H4 (cell line): ENCODE data around the gene RBL1. TPM values are rescaled to one million over a fixed set of nuclear protein-coding genes. Genes with fewer than 3 reads are reported as not detected.
A peak's percentile ranks its signal among the peaks of the same experiment; 100 is the strongest.
"Not testable (repeated sequence)": the region's sequence is repeated elsewhere in the genome, so short reads cannot be mapped to it uniquely, and the experiment has no call there.

ENCODE experiments used
- DNase-seq: peaks from one replicate; pipeline ENCODE4 v3.0.0-alpha.2; 2015; ENCODE audit warnings: low spot score
- total RNA-seq: library from RNA; depleted of rRNA; stranded (reverse); fragments of >200 nt; shearing (Covaris generic); gene quantifications from 2 replicates; pipeline ENCODE4 v1.2.3, GENCODE V29; 2014

RBL1 gene
- total RNA-seq, 1 experiment from 2014 or later: 6.8 TPM

GRCh38 chr20:36992802-36993334 lies 102.9 kb downstream of the RBL1 start:
- no peak for DNase-seq

GRCh38 chr20:36991703-36992102 lies 104.1 kb downstream of the RBL1 start:
- no peak for DNase-seq

- no peak for DNase-seq
Measured at GRCh38 chr20:36989797-36990196, 106.0 kb downstream of the RBL1 start.

GRCh38 chr20:36988494-36988966 lies 107.3 kb downstream of the RBL1 start:
- no peak for DNase-seq

DNA sequence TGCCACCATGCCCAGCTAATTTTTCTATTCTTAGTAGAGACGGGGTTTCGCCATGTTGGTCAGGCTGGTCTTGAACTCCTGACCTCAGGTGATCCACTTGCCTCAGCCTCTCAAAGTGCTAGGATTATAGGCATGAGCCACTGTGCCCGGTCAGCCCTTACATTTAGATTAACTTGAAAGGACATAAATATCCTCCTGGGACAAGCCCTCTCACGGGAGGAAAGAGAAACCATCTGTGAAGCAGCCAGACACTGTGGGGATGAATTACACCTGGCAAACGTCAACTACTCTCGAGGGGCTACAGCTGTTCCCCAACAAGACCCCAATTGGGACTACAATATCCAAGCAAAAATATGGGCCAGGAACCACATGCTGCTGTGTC lies 111.5 kb downstream of the RBL1 start:
- DNase-seq: no peak

DNA sequence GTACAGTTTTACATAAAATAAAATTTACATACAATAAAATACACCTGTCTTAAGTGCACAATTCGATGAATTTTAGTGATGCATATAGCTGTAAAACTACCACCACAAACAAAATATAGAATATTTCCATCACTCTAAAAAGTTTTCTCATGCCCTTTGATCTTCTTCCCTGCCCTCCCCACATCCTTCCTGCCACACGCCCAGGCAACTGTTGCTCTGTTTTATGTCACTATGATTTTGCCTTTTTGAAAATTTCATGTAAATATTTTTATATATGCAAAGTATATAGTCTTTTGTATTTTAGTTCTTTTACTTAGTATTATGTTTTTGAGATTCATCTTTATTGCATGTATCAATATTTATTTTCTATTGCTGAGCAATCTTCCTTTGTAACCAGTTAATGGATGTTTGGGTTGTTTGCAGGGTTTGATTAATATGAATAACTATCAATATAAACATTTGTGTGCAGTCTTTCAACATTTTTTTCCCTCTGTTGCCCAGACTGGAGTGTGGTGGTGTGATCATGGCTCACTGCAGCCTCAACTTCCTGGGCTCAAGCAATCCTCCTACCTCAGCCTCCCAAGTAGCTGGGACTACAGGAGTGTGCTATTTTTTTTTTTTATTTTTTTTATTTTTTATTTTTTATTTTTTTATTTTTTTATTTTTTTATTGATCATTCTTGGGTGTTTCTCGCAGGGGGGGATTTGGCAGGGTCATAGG lies 120.5 kb downstream of the RBL1 start:
- DNase-seq: no peak

DNA sequence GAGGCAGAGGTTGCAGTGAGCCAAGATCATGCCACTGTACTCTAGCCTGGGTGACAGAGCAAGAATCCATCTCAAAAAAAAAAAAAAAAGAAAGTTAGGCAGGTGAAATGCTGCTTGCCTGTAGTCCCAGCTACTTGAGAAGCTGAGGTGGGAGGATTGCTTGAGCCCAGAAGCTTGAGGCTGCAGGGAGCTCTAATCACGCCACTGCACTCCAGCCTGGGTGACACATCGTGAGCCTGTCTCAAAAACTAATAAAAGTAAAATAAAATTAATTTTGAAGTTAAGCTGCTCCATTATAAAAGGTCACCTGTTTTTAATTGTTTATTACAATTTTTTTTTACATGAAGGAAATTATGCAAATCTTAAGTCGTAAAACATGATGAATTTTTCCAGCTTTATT lies 121.1 kb downstream of the RBL1 start:
- DNase-seq: no peak

GRCh38 chr20:36971103-36971502 lies 124.7 kb downstream of the RBL1 start:
- DNase-seq: no peak

- no peak for DNase-seq
Measured at GRCh38 chr20:36969478-36970186, 126.2 kb downstream of the RBL1 start.

DNA sequence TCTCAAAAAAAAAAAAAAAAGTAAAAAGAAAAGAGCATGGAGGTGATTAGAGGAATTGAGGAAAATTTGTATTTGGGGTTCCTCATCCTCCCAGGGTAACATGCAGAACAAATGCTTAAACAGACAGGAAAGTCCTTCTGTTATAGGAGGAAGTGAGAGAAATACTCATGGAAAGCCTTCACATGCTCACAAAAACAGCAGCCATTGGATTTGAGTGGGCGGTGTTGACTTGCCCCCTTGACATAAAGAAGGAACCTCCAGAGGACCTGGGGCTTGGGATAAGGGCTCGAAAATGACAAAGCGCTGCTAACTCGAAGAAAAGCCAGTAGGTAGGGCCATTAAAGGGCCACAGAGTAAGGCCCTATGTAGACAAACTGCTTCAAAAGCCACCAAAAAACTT lies 126.7 kb downstream of the RBL1 start:
- DNase-seq: no peak

GRCh38 chr20:36967636-36968035 lies 128.2 kb downstream of the RBL1 start:
- DNase-seq: no peak

DNA sequence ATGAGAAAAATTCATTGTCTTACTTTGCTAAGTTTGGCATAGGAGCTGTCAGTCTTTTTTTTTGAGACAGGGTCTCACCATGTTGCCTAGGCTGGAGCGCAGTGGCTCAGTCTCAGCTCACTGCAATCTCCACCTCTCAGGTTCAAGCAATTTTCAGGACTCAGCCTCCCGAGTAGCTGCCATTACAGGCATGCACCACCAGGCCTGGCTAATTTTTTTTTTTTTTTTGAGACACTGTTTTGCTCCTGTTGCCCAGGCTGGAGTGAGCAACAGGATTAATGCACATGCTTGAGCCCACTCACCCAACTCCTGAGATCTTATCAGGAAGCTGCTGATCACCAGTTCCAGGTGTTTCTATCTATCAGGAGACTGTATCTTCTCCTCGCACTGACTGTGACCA lies 128.8 kb downstream of the RBL1 start:
- not testable (repeated sequence) for DNase-seq

- not testable (repeated sequence) for DNase-seq
Measured at GRCh38 chr20:36962354-36962941, 133.3 kb downstream of the RBL1 start.

GRCh38 chr20:36959242-36959641 lies 136.6 kb downstream of the RBL1 start:
- DNase-seq: no peak

DNA sequence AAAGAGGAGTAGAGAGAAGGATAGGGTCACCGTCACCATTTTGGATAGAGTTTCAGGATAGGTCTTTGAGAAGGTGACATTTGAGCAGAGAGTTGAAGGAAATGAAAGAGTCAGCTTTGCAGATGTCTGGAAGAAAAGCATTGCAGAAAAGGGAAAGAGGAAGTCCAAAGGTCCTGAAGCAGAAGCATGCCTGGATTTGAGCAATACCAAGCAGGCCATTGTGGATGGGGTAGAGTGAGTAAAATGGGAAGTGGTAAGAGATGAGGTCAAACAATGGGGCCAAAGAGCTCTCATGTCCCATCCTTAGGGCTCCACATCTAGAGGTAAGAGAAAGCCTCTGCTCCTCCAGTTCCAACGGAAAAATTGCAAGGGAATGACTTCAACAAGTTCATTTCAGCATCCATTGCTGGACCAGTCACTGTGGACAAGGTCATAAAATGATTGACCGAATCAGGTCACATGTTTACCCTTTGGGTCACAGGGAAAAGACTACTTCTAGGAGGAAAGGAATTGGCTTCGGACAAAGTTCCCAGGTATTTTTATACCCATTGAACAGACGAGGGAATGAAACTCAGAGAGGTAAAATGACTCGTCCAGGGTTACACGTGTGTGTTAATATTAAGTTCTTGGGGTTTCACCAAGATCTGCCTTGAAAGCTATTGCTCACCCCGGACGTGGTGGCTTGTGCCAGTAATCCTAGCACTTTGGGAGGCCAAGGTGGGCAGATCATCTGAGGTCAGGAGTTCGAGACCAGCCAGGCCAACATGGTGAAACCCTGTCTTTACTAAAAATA lies 137.7 kb downstream of the RBL1 start:
- DNase-seq: no peak

DNA sequence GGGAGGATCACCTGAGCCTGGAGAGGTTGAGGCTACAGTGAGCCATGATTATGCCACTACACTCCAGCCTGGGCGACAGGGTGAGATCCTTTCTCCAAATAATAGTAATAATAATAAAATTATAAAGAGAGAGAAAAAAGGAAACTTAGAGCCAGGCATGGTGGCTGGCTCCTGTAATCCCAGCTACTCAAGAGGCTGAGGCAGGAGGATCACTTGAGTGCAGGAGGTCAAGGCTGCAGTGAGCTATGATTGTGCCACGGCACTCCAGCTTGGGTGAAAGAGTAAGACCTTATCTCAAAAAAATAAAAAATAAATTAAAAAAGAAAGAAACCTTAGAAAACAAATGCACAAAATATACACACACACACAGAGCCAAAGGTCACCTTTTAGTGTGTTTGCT lies 139.1 kb downstream of the RBL1 start:
- no peak for DNase-seq

- DNase-seq: no peak
Measured at GRCh38 chr20:36956016-36956415, 139.8 kb downstream of the RBL1 start.

DNA sequence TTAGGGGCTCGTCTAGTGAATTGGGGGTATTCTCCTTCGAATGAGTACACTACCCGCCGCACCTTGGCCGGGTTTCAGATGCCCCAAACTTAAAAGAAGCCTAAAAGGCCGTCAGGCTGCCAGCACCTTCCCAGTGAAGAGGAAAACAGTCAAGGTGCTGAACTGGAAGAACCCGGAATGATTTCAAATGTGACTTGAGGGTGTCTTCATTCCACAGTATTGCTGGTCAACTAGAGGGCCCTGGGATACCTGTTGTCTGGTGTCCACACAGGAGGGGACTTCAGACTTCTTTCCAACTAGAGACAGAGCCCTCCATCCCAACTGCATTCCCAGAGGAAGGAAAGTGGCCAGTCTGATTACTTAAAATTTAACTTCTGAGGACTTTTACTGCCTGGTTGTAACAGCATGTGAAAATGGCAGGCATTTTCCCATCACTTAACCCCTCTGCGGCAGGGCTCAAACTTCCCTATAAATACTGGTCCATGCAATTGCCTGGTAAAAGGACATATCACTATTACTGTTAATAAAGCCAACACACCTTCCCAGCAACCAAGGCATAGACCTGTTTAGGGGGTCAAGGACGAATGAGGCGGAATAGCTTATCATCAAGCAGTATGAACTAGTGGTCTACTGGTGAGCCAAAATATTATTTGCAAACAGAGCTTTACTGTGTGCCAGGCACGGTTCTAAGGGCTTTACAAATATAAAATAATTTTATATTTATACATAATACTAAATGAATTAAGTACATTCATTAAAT lies 143.6 kb downstream of the RBL1 start:
- no peak for DNase-seq

DNA sequence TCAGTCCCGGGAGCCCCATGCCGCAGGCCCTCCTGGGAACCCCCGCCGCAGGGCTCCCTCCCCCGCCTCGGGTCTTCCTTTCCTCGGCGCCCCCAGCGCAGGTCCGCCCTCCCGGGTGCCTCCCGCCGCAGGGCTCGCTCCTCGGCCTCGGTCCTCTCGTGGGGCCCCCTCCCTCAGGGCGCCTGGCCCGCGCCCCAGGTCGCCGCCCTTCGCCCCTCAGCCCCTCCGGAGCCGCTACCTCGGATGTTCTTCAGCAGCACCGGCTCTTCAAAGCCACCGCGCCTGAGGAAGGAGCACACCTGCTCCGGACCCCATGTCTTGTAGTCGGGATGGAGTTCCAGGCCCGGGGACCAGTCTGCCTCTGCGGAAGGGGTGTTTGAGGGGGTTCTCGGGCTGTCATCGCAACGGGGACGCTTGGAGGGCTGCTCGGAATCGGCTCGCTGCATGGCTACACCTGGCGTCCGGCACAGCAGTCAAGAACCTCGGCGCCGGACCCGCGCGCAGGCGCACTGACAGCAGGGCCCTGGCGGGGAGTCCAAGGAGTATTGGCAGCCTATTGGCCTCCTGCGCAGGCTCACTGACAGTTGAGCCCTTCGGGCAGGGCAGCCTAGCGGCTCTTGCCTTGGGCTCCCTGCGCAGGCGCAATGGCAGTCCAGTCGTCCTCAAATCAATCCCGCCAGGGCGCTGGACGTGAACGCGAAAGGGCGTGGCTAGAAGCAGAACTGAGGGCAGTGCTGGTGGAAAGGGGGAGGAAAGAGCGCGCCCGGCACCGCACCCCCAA lies 144.4 kb downstream of the RBL1 start, which contains the start of gene SAMHD1:
Gene SAMHD1 (minus strand): TSS at position 511 of the 781 bp plus-strand sequence. CDS start 65 bp downstream, at position 446.
- DNase-seq: peak; percentile 97
